WI38 (cell line): ENCODE results near the gene BRSK2.
"Not testable (repeated sequence)": the region's sequence is repeated elsewhere in the genome, so short reads cannot be mapped to it uniquely, and the experiment has no call there.

Source experiments
- H3K4me3 ChIP-seq: 2 replicates; pipeline ENCODE4 v1.5.1; 2011; ENCODE audit warnings: low read depth, mild to moderate bottlenecking, control low read depth, low read length
- CTCF ChIP-seq: IDR thresholded peaks from 2 replicates; pipeline ENCODE4 v1.5.1; 2012; ENCODE audit warnings: low read depth, mild to moderate bottlenecking, control low read depth, low read length

BRSK2 gene

GRCh38 chr11:1356478-1356960 is 33.2 kb upstream of the BRSK2 start:
- no peak for TF ChIP-seq CTCF

GRCh38 chr11:1358286-1358685 is 31.4 kb upstream of the BRSK2 start:
- H3K4me3 ChIP-seq = no peak overlapping the region
- no peak for TF ChIP-seq CTCF

More at GRCh38 chr11:1356478-1356960, 33.2 kb upstream of the BRSK2 start:
- no peak overlapping the region for H3K4me3 ChIP-seq

DNA sequence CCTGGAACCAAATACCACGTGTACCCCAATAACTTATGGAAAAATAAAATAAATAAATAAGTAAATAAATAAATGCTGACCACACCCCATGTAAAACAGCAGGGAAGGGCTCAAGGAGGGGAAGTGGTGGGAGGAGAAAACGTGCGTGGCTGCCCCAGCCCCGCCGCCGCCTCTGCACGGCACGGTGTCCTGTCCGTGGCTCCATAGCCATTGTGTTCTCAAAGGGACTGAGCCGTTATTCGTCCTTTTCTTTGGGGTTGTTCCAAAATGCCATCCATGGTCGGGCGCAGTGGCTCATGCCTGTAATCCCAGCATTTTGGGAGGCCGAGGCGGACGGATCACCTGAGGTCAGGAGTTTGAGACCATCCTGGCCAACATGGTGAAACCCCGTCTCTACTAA is 30.8 kb upstream of the BRSK2 start:
- not testable (repeated sequence) for H3K4me3 ChIP-seq

DNA sequence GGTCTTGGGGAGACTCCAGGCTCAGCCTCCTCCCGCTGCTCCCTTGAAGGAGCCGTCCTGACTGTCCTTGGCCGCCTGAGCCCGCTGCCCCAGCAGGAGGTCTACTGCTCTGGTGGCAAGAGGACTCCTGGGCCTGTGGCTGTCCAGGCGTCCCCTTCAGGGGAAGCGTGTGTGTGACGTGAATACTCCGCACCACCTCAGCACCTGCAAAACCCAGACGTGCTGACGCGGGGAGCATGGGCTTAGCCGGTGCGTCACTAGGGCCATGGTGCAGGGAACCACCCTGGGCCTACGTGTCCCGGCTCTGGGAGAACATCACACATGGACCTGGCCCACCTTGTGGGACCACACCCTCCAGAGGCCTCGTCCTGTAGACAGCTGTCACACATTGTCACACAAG is 30.2 kb upstream of the BRSK2 start:
- no peak for TF ChIP-seq CTCF
- no peak overlapping the region for H3K4me3 ChIP-seq

DNA sequence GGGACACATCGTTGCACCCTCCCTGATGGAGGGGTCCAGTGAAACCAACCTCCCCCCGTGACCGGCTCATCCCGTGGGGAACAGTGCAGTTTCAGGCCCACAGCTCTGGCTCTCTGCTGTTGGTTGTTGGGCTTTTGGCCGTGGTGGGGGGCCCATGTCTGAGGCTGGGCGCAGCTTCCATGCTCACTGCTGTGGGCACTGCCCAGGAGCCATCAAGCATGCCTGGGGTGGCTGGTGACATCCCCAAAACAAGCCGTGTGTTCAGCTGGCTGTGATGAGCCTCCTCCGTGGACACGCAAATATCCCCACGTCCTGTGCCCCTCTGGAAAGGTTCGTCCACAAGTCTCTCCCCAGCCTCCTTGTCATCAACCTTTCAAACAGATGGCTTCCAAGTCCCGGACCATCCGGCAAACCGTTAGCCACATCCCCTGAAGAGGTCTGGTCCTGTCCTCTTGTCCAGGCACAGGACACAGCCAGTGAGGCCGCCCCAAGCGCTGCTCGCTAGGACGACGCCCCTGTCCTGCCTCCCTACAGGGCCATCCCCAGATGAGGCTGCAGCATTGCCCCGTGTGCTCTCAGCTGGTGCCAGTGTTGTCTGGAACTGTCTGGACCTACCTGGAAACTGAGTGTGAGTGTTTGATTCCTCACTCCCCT is 29.4 kb upstream of the BRSK2 start:
- H3K4me3 ChIP-seq = no peak overlapping the region
- TF ChIP-seq CTCF = no peak

GRCh38 chr11:1360835-1361357 is 28.8 kb upstream of the BRSK2 start:
- TF ChIP-seq CTCF = no peak
- no peak overlapping the region for H3K4me3 ChIP-seq

DNA sequence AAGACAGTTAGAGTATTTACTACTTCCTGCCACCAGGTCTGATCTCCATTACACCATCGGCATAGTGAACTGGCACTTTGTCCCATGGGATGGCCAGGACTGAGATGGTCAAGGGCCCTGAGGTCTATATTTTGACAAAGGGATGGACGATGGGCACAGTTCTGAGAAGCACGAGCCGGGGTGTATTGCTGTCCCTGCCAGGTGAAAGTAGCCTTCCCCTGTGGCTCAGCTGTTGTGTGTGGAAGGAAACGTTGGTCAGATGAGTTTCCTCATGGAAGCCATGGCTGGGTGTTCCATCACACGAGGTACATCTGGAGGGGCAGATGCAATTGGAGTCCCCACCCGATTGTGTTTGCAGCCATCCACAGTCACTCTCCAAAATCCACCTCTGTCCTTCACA is 27.9 kb upstream of the BRSK2 start:
- no peak for TF ChIP-seq CTCF
- no peak overlapping the region for H3K4me3 ChIP-seq

GRCh38 chr11:1367721-1368120 is 22.0 kb upstream of the BRSK2 start:
- no peak overlapping the region for H3K4me3 ChIP-seq
- no peak for TF ChIP-seq CTCF
